Coronary artery (tissue), 2 donors: Measurements from ENCODE around the gene HES4.

ENCODE experiments used
- DNase-seq: peaks from one replicate; pipeline ENCODE4 v3.0.0-alpha.2; 2017; ENCODE audit warnings: low spot score
- H3K27ac ChIP-seq, 2 donors: fragments of 200-600 bp; sonication (generic); one replicate each; pipeline ENCODE4 v1.5.1; 2016 to 2019
- H3K4me3 ChIP-seq: fragments of 200-600 bp; sonication (generic); 2 replicates; pipeline ENCODE4 v1.5.1; 2016; ENCODE audit warnings: mild to moderate bottlenecking, moderate library complexity
- TF ChIP-seq, protein P1 (sequence below): fragments of 200-600 bp; sonication (generic); IDR thresholded peaks from one replicate; pipeline ENCODE4 v1.5.1; 2019; ENCODE audit warnings: antibody characterized with exemption

Gene HES4

DNA sequence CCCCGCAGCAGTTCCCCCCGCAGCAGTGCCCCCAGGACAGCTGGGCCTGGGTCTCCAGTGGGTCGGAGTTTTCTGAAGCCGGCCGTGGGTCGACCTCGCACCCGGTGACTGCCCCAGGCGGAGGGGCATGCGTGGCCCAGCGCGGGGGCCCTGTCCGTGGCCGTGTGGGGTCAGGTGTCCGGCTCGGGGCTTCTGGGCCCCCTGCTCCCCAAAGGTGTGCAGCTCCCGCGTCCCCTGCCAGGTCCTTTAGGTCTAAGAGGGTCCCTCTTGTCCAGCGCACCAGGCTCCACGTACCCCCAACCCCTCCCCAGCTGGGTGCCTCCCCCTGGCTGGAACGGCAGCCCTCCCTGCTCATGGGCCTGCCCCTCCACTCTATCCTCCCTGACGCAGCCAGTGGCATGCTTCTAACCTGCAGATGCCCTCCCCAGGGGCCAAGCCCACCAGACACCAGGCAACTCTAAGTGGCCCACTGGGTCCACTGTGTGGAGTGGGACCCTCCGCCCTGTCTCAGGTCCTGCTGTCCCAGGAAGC, 5.9 kb upstream of the HES4 start:
- TF ChIP-seq, protein P1, sequence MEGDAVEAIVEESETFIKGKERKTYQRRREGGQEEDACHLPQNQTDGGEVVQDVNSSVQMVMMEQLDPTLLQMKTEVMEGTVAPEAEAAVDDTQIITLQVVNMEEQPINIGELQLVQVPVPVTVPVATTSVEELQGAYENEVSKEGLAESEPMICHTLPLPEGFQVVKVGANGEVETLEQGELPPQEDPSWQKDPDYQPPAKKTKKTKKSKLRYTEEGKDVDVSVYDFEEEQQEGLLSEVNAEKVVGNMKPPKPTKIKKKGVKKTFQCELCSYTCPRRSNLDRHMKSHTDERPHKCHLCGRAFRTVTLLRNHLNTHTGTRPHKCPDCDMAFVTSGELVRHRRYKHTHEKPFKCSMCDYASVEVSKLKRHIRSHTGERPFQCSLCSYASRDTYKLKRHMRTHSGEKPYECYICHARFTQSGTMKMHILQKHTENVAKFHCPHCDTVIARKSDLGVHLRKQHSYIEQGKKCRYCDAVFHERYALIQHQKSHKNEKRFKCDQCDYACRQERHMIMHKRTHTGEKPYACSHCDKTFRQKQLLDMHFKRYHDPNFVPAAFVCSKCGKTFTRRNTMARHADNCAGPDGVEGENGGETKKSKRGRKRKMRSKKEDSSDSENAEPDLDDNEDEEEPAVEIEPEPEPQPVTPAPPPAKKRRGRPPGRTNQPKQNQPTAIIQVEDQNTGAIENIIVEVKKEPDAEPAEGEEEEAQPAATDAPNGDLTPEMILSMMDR = no peak
- peak; percentile 71 for DNase-seq
- no peak overlapping the region for H3K4me3 ChIP-seq
- H3K27ac ChIP-seq = no peak overlapping the region

DNA sequence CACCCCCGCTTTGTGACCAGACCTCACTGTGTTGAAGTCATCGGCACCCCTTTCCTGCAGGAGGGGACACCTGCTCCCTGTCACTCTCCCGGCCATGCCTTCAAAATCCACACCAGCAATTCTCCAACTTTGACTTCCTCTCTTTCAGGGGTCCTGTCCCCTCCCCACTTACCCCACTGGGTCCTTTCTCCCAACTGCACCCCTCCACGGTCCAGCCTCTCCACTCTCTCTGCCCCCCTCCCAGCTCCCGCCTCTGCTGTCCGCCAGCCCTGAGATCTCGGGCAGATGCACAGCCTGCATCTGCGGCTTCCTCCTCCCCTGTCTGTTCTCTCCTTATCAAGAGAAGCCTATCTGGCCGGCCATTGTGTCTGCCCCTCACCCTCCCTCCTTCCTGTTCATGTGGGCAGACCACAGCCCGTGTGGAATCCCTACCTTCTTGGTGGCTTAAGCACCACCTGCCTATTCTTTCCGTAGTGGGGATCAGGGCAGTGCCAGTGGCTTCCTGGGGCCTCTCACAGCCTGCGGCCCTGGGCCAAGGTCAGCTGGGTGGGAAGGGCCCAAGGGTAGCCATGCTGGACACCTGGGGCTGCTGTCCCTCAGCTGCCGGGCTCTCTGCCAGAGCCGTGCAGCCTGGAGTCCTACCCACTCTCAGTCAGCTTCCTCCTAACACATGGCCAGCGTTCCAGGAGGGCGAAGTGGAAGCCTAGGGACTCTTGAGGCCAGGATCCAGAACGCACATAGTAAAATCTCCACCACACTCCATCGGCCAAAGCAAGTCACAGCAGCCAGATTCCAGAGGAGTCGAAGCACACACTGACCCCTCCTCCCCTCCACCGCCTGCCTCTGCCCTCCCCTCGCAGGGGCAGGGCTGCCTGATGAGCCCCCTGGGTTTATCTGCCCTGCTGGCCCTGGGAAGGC, 5.1 kb upstream of the HES4 start:
- Histone ChIP-seq H3K4me3 (no peak overlapping the region), H3K27ac (no peak overlapping the region)
- TF ChIP-seq, protein P1 = no peak
- peak; percentile 74 for DNase-seq

DNA sequence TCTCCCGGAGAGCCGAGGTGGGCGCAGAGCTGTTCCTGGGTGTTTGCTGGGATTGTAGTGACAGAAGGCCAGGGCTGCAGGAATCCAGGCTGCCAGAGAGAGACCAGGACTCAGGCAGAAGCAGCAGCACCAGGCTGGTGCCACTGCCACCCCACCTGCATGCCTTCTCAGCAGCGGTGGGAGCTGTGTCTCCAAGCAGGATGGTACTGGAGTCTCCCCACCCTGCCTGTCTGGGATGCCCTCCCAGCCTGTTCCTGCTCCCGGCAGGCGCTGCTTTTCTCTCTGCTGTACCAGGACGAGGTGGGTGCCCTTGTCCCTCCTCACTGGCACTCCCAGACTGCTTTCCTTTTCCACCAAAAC, 4.5 kb upstream of the HES4 start:
- Histone ChIP-seq H3K4me3 (no peak overlapping the region), H3K27ac (no peak overlapping the region)
- DNase-seq = no peak
- TF ChIP-seq, protein P1 = no peak

DNA sequence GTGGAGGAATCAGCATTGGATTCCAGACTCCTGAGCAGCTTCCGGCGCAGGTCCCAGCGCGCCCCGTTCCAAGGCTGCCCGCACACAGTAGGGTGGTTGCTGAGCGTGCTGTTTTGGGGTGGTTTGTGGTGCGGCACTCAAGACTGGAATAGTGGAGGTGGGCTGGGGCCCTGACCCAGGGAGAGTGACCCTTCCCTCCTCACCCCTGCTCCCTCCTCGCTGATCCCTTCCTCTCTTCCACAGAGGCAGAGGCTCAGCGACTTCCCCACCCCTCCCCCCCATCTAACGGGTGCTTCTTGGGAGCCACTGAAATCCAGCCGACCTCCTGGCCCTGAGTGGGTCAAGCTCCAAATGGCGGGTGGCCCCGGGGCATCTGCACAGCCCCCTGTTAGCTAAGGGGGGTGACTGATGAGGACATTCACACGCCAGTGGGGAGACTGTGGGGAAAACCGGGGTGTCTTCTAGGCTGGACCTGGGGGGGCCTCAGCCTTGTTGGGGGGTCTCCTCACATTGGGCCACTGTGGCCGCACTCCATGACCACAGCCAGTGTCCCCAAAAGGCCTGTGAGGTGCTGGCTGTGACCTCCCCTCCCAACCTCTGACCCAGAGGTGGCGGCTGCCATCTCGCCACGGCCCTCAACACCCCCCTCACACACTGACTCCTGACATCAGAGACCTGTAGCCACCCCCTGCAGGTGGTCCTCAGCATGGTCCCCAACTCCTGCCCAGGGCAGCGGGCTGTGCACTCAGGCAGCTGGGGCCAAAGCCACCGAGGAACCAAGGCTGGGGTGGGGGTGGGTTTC, 3.9 kb upstream of the HES4 start:
- H3K27ac ChIP-seq = no peak overlapping the region
- no peak overlapping the region for H3K4me3 ChIP-seq
- TF ChIP-seq, protein P1 = no peak
- no peak for DNase-seq

DNA sequence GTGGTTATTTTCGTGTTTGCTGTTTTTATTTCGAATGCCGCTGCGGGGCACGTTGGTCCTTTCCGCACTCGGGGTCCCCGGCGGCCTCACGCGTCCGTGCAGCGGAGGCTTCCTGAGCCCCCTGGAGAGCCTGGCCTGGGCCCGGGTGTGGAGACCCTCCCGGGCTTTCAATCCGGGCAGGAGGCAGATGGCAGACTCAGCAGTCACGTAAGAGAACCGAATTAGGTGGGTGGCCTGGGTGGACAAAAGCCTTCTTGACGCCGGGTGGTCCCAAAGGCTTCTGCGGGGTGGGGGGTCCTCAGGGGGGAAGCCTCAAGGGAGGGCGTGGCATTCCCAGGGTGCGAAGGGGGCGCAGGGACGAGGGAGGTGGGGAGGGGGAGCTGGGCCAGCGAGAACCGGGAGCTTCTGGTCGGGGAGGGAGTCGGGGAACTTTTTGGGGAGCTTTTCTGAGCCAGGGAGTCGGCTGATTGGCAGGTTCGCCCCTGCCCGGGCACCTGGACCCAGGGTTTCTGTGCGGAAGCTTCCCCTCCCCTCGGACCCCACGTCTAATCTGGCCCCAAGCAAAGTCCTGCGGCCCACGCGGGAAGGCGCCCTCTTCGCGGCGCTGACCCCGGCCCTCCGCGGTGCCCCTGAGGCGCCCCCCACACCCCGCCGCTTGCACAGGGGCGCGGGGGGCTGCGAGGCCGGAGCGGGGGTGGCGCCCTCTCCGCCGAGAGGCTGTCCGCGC, 1.3 kb upstream of the HES4 start:
- DNase-seq = no peak
- TF ChIP-seq, protein P1 = no peak
- H3K27ac ChIP-seq = peak overlapping the region; percentile 96 to 100
- peak overlapping the region; percentile 89 for H3K4me3 ChIP-seq

DNA sequence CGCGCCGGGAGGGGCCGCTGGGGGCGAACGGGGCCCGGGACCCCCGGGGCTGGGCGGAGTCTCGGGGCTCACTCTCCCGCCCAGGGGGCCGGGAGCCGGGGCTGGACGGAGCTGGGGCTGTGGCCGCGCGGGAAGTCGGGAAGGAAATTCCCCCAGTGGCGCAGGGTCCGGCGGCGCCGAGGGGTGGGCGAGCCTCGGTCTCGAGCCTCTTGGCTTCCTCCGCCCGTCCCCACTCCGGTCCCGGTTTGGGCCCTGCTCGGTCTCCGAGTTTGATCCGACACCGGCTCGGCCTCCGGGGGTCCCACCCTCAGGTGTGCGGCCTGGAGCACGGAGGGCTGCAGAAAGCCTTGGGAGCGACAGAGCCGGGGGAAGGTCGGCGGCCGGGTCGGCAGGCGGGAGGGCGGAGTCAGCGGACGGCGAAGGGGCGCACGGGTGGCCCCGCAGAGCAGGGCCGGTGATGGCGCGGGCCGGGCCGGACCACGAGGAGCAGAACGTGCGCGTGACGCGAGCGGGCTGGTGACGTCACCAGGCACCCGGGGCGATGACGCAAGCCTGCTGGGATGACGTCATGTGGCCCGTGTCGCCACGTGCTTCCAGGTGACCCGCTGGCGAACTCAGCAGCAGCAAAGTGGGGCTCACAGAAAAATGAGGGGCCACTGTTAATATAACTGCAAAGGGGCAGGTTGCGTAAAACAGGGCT, 610 bp upstream of the HES4 start:
- TF ChIP-seq, protein P1 = no peak
- peak; percentile 92 for DNase-seq
- Histone ChIP-seq H3K4me3 (peak overlapping the region; percentile 89), H3K27ac (peak overlapping the region; percentile 96 to 100)
